ENCODE results near the gene ZNF574.

GRCh38 chr19:42076380-42076944, 496 bp downstream of the ZNF574 start:
- TF ChIP-seq CTCF (IDR thresholded peaks at IDR 0.05) (no peak), POLR2A (IDR thresholded peaks at IDR 0.05) (no peak)
